Measurements from ENCODE around the gene PUS7.
A peak's percentile ranks its signal among the peaks of the same experiment; 100 is the strongest.

Gene PUS7

GRCh38 chr7:105530126-105530525, 8.1 kb upstream of the PUS7 start:
- TF ChIP-seq REST (IDR thresholded peaks at IDR 0.05; ENCODE audit: insufficient read depth in 1 of 2, low read depth in 2 of 2, low read length in 2 of 2): no peak
- no peak for TF ChIP-seq POLR2AphosphoS5 (IDR thresholded peaks at IDR 0.05; ENCODE audit: low read depth, low read length)
- no peak for TF ChIP-seq TAF1 (IDR thresholded peaks at IDR 0.05; ENCODE audit: borderline replicate concordance, insufficient read depth, low read length)
- no peak for TF ChIP-seq FOXP2 (optimal IDR thresholded peaks at IDR 0.05; ENCODE audit: borderline replicate concordance, extremely low read depth, extremely low read length, insufficient read depth)
- TF ChIP-seq SIN3A (IDR thresholded peaks at IDR 0.05; ENCODE audit: borderline replicate concordance, insufficient read depth, low read length): no peak

- TF ChIP-seq TAF1 (IDR thresholded peaks at IDR 0.05; ENCODE audit: borderline replicate concordance, insufficient read depth, low read length) (no peak), REST (IDR thresholded peaks at IDR 0.05; ENCODE audit: insufficient read depth in 1 of 2, low read depth in 2 of 2, low read length in 2 of 2) (no peak), FOXP2 (optimal IDR thresholded peaks at IDR 0.05; ENCODE audit: borderline replicate concordance, extremely low read depth, extremely low read length, insufficient read depth) (no peak), POLR2AphosphoS5 (IDR thresholded peaks at IDR 0.05; ENCODE audit: low read depth, low read length) (no peak), SIN3A (IDR thresholded peaks at IDR 0.05; ENCODE audit: borderline replicate concordance, insufficient read depth, low read length) (no peak)
These were observed 2.8 kb upstream of the PUS7 start for GRCh38 chr7:105524840-105525239.

- 0 out of 2 replicates have a peak, but pooled peaks have one; percentile 17 for TF ChIP-seq SIN3A (IDR thresholded peaks at IDR 0.05; ENCODE audit: borderline replicate concordance, insufficient read depth, low read length)
- TF ChIP-seq FOXP2 (optimal IDR thresholded peaks at IDR 0.05; ENCODE audit: borderline replicate concordance, extremely low read depth, extremely low read length, insufficient read depth): no peak
- no peak for TF ChIP-seq REST (IDR thresholded peaks at IDR 0.05; ENCODE audit: insufficient read depth in 1 of 2, low read depth in 2 of 2, low read length in 2 of 2)
- no peak for TF ChIP-seq TAF1 (IDR thresholded peaks at IDR 0.05; ENCODE audit: borderline replicate concordance, insufficient read depth, low read length)
- TF ChIP-seq POLR2AphosphoS5 (IDR thresholded peaks at IDR 0.05; ENCODE audit: low read depth, low read length): no peak
These were observed 899 bp downstream of the PUS7 start for GRCh38 chr7:105521027-105521716.

GRCh38 chr7:105519353-105519752, 2.7 kb downstream of the PUS7 start:
- TF ChIP-seq TAF1 (IDR thresholded peaks at IDR 0.05; ENCODE audit: borderline replicate concordance, insufficient read depth, low read length) (no peak), FOXP2 (optimal IDR thresholded peaks at IDR 0.05; ENCODE audit: borderline replicate concordance, extremely low read depth, extremely low read length, insufficient read depth) (no peak), SIN3A (IDR thresholded peaks at IDR 0.05; ENCODE audit: borderline replicate concordance, insufficient read depth, low read length) (no peak), POLR2AphosphoS5 (IDR thresholded peaks at IDR 0.05; ENCODE audit: low read depth, low read length) (no peak), REST (IDR thresholded peaks at IDR 0.05; ENCODE audit: insufficient read depth in 1 of 2, low read depth in 2 of 2, low read length in 2 of 2) (no peak)

Data from PFSK-1 (cell line).